ENCODE data around the gene TBC1D1. TPM values are rescaled to one million over a fixed set of nuclear protein-coding genes. Genes with fewer than 3 reads are reported as not detected.
A peak's percentile ranks its signal among the peaks of the same experiment; 100 is the strongest.

Gene TBC1D1
- polyA plus RNA-seq, 6 donors from 2014 or later = 44.3 to 89.6 (median 62.5) TPM

DNA sequence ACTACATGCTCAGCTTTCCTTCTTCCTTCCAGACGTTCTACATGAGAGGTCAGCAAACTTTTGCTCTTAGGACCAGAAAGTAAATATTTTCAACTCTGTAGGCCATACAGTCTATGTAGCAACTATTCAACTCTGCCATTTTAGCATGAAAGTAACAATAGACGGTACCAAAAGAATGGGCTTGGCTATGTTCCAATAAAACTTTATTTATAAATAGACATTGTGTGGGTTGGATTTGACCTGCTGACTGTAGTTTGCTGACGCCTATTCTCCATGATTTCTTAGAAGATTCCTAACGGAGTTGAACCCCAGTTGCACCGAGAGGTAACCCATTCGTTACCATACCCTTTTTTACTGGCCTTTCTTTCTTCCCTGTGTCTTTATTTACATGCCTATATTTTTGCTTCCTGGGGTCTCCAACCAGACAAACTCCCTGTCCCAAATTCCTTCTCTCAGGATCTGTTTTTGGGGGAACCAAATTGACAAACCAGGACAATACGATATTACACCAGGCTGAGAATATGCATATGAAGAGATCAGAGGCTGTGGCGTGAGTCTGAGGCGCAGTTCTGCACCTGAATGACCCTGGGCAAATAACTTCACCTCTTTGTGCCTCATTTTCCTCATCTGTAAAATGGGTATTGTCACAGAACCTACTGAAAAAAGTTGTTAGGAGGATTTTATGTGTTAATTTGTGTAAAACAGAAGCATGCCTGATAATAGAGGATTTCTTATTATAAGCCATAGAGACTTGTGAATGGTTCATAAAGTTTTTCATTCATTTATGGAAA, 58.9 kb downstream of the TBC1D1 start:
- Mint-ChIP-seq H3K36me3 (peaks cover 23 to 36% of the 10 kb centered on the region in 2 donors), H3K4me3 (no peak overlapping the region), H3K27me3 (no peaks in the 10 kb centered on the region), H3K9me3 (peaks cover 0 to 3% (median 0%) of the 10 kb centered on the region in 7 donors), H3K4me1 (peaks cover 36 to 60% (median 42%) of the 10 kb centered on the region in 3 donors), H3K27ac (peak overlapping the region in 1 of 6 donors; percentile 23)
- DNase-seq (no peak), ATAC-seq (ENCODE audit: low read depth in 2 of 2) (no peak)

DNA sequence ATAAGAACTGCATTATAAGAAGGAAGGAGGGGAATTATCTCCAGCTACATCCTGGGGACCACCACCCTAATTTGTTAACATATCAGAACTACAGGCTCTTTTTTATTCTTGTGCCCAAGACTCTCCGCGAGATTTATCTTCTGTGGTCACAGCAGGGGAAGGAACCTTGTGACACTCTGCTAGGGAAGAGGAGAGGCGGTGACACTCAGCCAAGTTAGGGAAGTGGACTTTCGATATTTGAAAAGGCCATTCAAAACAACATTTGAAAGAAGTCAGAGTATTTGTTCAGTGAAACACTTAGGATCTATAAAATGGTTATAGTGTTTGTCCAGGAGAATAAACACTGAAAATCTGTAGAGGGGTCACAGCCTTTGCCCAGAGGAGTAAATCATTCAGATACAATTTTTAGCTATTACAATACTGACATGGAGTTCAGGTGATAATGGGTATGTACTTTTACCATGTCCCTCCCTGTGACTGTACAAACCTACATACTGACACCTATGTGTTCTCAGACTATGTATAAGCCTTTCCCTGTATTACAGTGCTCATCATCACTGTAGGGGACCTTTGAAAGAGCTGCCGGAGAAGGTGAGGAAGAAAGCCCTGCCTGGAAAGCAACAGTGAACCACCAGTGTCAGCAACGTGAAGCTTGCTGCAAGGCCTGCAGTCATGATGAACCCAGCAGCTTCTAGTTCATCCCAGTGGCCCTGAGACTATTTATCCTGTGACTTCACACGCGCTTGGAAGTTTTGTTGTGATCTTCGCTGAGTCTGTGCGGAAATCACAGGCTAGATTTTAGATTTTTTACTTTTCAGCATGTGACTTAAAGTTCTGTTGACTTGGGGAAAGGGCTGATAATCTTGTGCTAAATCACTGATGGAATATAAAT, 60.8 kb downstream of the TBC1D1 start:
- H3K9me3 Mint-ChIP-seq = peaks cover 0 to 3% (median 0%) of the 10 kb centered on the region in 7 donors
- no peak overlapping the region for H3K4me3 Mint-ChIP-seq
- H3K27ac Mint-ChIP-seq = peak overlapping the region in 5 of 6 donors; percentile 13 to 85 (median 21)
- peaks cover 26 to 45% (median 29%) of the 10 kb centered on the region in 3 donors for H3K4me1 Mint-ChIP-seq
- DNase-seq (no peak), ATAC-seq (ENCODE audit: low read depth in 2 of 2) (peak in 1 of 2 donors; percentile 37)
- H3K27me3 Mint-ChIP-seq = no peaks in the 10 kb centered on the region
- H3K36me3 Mint-ChIP-seq = peaks cover 17 to 36% of the 10 kb centered on the region in 2 donors

GRCh38 chr4:37953156-37953555, 62.3 kb downstream of the TBC1D1 start:
- H3K4me1 Mint-ChIP-seq = peaks cover 18 to 31% (median 21%) of the 10 kb centered on the region in 3 donors
- H3K36me3 Mint-ChIP-seq = peaks cover 18 to 36% of the 10 kb centered on the region in 2 donors

GRCh38 chr4:37953620-37954293, 62.9 kb downstream of the TBC1D1 start:
- peaks cover 24 to 40% of the 10 kb centered on the region in 2 donors for H3K36me3 Mint-ChIP-seq
- H3K4me1 Mint-ChIP-seq = peaks cover 18 to 25% (median 20%) of the 10 kb centered on the region in 3 donors
- ATAC-seq (ENCODE audit: low read depth in 2 of 2) = no peak

More at GRCh38 chr4:37953156-37953555, 62.3 kb downstream of the TBC1D1 start:
- no peaks in the 10 kb centered on the region for H3K27me3 Mint-ChIP-seq
- DNase-seq (no peak), ATAC-seq (ENCODE audit: low read depth in 2 of 2) (no peak)
- no peak overlapping the region for H3K4me3 Mint-ChIP-seq
- no peak overlapping the region for H3K27ac Mint-ChIP-seq
- peaks cover 0 to 3% (median 0%) of the 10 kb centered on the region in 7 donors for H3K9me3 Mint-ChIP-seq

DNA sequence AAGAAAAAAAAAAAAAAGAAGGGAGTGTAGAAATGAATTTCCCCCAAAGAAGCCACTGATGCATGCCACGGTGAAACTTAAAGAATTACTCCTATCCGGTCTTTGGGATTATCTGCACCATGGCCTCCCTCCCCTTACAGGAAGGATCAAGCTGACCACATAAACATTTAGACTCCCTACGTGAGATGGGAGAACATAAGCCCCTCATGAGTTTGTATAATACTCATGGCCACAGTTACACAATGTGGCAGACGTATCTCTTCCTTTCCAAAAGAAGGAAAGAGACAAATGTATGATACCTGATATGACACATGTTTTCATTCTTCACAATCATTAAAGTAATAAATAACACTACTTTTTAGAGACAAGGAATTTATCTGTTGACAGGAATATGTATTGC, 66.1 kb downstream of the TBC1D1 start:
- ATAC-seq (ENCODE audit: low read depth in 2 of 2) (no peak), DNase-seq (no peak)
- no peaks in the 10 kb centered on the region for H3K27me3 Mint-ChIP-seq
- H3K4me1 Mint-ChIP-seq = peaks cover 4 to 7% (median 7%) of the 10 kb centered on the region in 3 donors
- H3K9me3 Mint-ChIP-seq = peaks cover 0 to 3% (median 0%) of the 10 kb centered on the region in 7 donors
- H3K36me3 Mint-ChIP-seq = peaks cover 19 to 23% of the 10 kb centered on the region in 2 donors
- H3K4me3 Mint-ChIP-seq = no peak overlapping the region
- no peak overlapping the region for H3K27ac Mint-ChIP-seq

More at GRCh38 chr4:37953620-37954293, 62.9 kb downstream of the TBC1D1 start:
- Mint-ChIP-seq H3K27ac (peak overlapping the region in 1 of 6 donors; percentile 70), H3K27me3 (no peaks in the 10 kb centered on the region), H3K9me3 (peaks cover 0 to 3% (median 0%) of the 10 kb centered on the region in 7 donors), H3K4me3 (no peak overlapping the region)
- no peak for DNase-seq

DNA sequence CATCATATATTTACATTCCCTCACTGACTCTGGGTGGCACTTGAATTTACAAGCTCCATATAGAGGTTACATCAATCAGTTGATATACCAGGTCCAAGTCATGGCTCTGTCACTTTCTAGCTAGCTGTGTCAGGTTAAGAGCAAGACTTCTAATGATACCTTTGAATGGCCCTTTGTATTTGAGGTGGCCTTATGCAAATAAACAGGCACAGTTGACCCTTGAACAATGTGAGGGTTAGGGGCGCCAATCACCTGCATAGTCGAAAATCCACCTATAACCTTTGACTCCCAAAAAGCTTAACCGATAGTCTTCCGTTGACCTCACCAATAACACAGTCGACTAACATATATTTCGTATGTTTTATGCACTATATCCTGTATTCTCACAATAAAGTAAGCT, 68.0 kb downstream of the TBC1D1 start:
- peaks cover 0 to 3% (median 0%) of the 10 kb centered on the region in 7 donors for H3K9me3 Mint-ChIP-seq
- H3K4me3 Mint-ChIP-seq = no peak overlapping the region

GRCh38 chr4:37960098-37960497, 69.2 kb downstream of the TBC1D1 start, which contains the start of gene PTTG2:
Gene PTTG2 (plus strand): TSS chr4:37960398. CDS start chr4:37960435, 37 bp downstream.
- DNase-seq (no peak), ATAC-seq (ENCODE audit: low read depth in 2 of 2) (no peak)
- H3K27ac Mint-ChIP-seq = peak within 1 kb of the TSS in 1 of 6 donors; percentile 50
- H3K9me3 Mint-ChIP-seq = peaks cover 0 to 1% (median 0%) of the 10 kb centered on the region in 7 donors
- H3K36me3 Mint-ChIP-seq = peaks cover 4 to 8% of the 10 kb centered on the region in 2 donors
- H3K4me1 Mint-ChIP-seq = peaks cover 13 to 25% (median 21%) of the 10 kb centered on the region in 3 donors
- H3K4me3 Mint-ChIP-seq = no peak within 1 kb of the TSS
- no peaks in the 10 kb centered on the region for H3K27me3 Mint-ChIP-seq

More for the DNA sequence above, 68.0 kb downstream of the TBC1D1 start:
- DNase-seq (no peak), ATAC-seq (ENCODE audit: low read depth in 2 of 2) (no peak)
- H3K36me3 Mint-ChIP-seq = peaks cover 8 to 10% of the 10 kb centered on the region in 2 donors
- peaks cover 7 to 17% (median 11%) of the 10 kb centered on the region in 3 donors for H3K4me1 Mint-ChIP-seq
- no peaks in the 10 kb centered on the region for H3K27me3 Mint-ChIP-seq
- H3K27ac Mint-ChIP-seq = no peak overlapping the region

DNA sequence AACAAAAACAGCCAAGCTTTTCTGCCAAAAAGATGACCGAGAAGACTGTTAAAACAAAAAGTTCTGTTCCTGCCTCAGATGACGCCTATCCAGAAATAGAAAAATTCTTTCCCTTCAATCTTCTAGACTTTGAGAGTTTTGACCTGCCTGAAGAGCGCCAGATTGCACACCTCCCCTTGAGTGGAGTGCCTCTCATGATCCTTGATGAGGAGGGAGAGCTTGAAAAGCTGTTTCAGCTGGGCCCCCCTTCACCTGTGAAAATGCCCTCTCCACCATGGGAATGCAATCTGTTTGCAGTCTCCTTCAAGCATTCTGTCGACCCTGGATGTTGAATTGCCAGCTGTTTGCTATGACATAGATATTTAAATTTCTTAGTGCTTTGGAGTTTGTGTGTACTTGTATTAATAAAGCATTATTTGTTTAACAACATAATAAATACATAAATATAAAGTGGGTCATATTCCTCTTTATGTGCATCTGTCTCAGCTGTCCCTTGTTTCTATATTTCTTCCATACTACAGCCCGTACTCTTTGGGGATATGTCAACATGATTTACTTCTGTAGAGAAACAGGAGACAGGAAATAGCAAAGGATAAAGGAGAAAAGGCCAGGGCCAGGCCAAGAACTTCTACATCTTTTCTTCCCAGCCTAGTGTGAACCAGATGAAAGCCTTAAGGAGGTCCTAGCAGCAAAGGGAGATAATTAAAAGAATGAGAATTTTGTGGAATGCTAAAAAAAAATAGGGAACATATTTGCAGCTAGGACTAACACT, 70.0 kb downstream of the TBC1D1 start:
- Mint-ChIP-seq H3K9me3 (peaks cover 0 to 1% (median 0%) of the 10 kb centered on the region in 7 donors), H3K4me3 (no peak overlapping the region), H3K27me3 (no peaks in the 10 kb centered on the region), H3K4me1 (peaks cover 17 to 31% (median 27%) of the 10 kb centered on the region in 3 donors), H3K27ac (peak overlapping the region in 1 of 6 donors; percentile 50), H3K36me3 (peaks cover 4 to 8% of the 10 kb centered on the region in 2 donors)
- DNase-seq = no peak
- ATAC-seq (ENCODE audit: low read depth in 2 of 2) = no peak

DNA sequence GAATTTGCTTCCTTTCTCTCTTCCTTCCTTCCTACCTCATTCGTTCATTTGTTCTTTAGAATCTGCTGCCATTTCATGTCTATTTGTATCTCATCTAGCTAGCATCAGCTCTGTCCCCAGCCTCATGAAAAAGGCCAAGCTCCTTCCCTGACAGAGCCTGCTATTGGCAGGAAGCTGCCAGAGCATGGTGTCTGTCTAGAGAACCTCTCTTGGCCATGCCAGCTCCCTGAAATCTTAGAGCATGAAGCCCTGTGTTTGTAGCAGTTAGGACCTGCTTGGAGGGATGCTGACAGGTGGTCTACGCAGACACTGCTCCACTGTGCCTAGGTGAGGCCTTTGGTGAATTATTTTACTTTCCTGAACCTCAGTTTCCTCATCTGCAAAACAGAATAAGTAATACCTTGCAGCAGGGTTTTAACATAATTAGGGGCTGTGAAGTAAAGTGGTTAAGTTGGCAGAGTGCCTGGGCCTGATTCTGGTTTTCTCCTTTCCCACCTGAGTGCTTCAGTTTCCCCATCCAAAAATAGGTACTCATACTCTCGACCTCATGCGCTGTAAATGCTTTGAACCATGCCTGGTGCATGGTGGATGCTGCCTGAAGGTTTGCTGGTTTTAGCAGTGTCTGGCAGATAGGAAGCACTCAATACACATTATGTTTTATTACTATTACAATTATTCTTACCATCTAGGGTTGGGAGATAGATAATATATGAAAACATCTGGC, 74.0 kb downstream of the TBC1D1 start:
- Mint-ChIP-seq H3K4me3 (peak overlapping the region in 5 of 8 donors; percentile 5 to 57 (median 13)), H3K36me3 (peaks cover 0 to 4% of the 10 kb centered on the region in 2 donors), H3K27ac (peak overlapping the region in 4 of 6 donors; percentile 50 to 69 (median 65)), H3K4me1 (peaks cover 29 to 66% (median 46%) of the 10 kb centered on the region in 3 donors), H3K9me3 (peaks cover 0 to 1% (median 0%) of the 10 kb centered on the region in 7 donors), H3K27me3 (no peaks in the 10 kb centered on the region)
- peak; percentile 35 to 64 for ATAC-seq (ENCODE audit: low read depth in 2 of 2)
- DNase-seq = no peak

GRCh38 chr4:37966044-37966443, 75.2 kb downstream of the TBC1D1 start:
- peaks cover 5 to 7% of the 10 kb centered on the region in 2 donors for H3K36me3 Mint-ChIP-seq
- H3K9me3 Mint-ChIP-seq = peaks cover 0 to 1% (median 0%) of the 10 kb centered on the region in 7 donors
- H3K27ac Mint-ChIP-seq = peak overlapping the region in 4 of 6 donors; percentile 7 to 74 (median 46)
- DNase-seq (no peak), ATAC-seq (ENCODE audit: low read depth in 2 of 2) (no peak)
- no peaks in the 10 kb centered on the region for H3K27me3 Mint-ChIP-seq
- no peak overlapping the region for H3K4me3 Mint-ChIP-seq
- peaks cover 40 to 76% (median 58%) of the 10 kb centered on the region in 3 donors for H3K4me1 Mint-ChIP-seq

DNA sequence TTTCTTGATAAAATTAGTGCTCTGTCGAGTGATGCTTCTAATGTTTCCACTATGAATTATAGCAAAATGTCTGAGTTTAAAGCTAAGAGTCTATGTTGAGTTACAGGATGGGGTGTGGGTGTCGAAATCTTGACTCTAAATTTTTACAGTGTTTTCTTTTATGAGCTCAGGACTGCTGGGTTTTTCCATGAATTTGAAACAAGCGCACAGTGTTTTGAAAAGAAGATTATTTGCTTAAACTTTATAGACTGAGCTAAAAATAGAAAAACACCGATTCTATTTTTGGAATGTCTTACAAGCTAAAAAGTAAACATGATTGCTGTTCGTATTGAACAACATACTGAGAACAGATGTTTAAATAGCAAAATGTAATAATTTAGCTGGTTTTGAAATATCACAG, 76.9 kb downstream of the TBC1D1 start:
- no peaks in the 10 kb centered on the region for H3K27me3 Mint-ChIP-seq
- H3K4me1 Mint-ChIP-seq = peaks cover 47 to 77% (median 66%) of the 10 kb centered on the region in 3 donors
- peaks cover 0 to 1% (median 0%) of the 10 kb centered on the region in 7 donors for H3K9me3 Mint-ChIP-seq
- H3K27ac Mint-ChIP-seq = peak overlapping the region in 5 of 6 donors; percentile 21 to 92 (median 69)
- DNase-seq (no peak), ATAC-seq (ENCODE audit: low read depth in 2 of 2) (no peak)
- peaks cover 5 to 7% of the 10 kb centered on the region in 2 donors for H3K36me3 Mint-ChIP-seq
- H3K4me3 Mint-ChIP-seq = peak overlapping the region in 7 of 8 donors; percentile 27 to 82 (median 55)

Data from naive B cell (primary cell).